Adipose tissue (tissue), 3 donors: ENCODE measurements around the gene KCTD2. TPM values are rescaled to one million over a fixed set of nuclear protein-coding genes. Genes with fewer than 3 reads are reported as not detected.
"Not testable (repeated sequence)": the region's sequence is repeated elsewhere in the genome, so short reads cannot be mapped to it uniquely, and the experiment has no call there.

Source experiments
- H3K27ac ChIP-seq: one replicate; pipeline ENCODE4 v1.5.1; 2013; ENCODE audit warnings: low read depth, low read length
- WGBS, 3 donors: extraction: QIAGEN DNeasy Blood & Tissue Kit; methylation state at CpG; one replicate each; pipeline ENCODE4 v1.1.7; 2013; 5-methylcytosine and 5-hydroxymethylcytosine counted together
- polyA plus RNA-seq, 3 donors: library from polyadenylated mRNA; stranded (reverse); fragments of 200-250 nt; gene quantifications; one replicate each; pipeline ENCODE4 v1.2.3, GENCODE V29; 2013
- donor health status: healthy with polysubstance abuse.
- donor health status: Bipolar disorder and iron deficiency.
- donor health status: healthy.

KCTD2 gene
- 10 to 100 TPM in 2 of 3 donors, 1 to 10 TPM in 1; 8.4 to 31.6 (median 23.7) TPM for polyA plus RNA-seq

GRCh38 chr17:75046407-75047289, at the start of gene KCTD2, which contains the start of gene ATP5PD:
Gene KCTD2, plus strand, starts transcription at chr17:75047225. Its CDS starts 26 bp downstream, at chr17:75047251.
Gene ATP5PD, minus strand, starts transcription at chr17:75046969. Its CDS starts 4,319 bp downstream, at chr17:75042650.
- 0 to 1% (median 1%) methylated on average over 71 to 72 of the region's 72 CpGs for WGBS, 3 donors
- peak within 1 kb of the TSS; percentile 82 for H3K27ac ChIP-seq

DNA sequence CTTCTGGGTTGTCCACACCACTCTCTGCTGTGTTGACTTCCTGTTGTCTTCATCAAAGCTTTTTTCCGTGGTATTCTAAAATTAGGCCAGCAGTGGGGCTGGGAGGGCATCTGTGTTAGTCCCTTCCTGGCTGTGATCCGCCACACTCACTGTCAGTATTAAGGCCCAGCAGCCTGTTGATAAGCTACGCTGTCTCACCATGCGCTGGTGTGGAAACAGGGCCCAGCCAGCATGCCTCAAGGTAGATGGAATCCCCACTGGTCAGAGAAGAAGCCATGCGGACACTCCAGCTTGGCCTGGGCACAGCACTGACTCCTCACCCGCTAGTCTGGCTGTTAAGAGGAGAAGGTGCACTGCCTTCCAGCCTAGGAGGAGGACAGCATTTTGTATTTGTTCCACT, 48.2 kb upstream of the KCTD2 start:
- 78 to 80% (median 80%) methylated on average over 6 of the region's 6 CpGs for WGBS, 3 donors
- no peak overlapping the region for H3K27ac ChIP-seq

- WGBS, 3 donors = 80 to 87% (median 84%) methylated on average over 4 of the region's 4 CpGs
- no peak overlapping the region for H3K27ac ChIP-seq
Observed at GRCh38 chr17:74999523-74999922, 47.5 kb upstream of the KCTD2 start.

- no peak overlapping the region for H3K27ac ChIP-seq
- 85 to 91% (median 86%) methylated on average over 15 of the region's 15 CpGs for WGBS, 3 donors
Observed at GRCh38 chr17:75001915-75002843, 44.8 kb upstream of the KCTD2 start.

DNA sequence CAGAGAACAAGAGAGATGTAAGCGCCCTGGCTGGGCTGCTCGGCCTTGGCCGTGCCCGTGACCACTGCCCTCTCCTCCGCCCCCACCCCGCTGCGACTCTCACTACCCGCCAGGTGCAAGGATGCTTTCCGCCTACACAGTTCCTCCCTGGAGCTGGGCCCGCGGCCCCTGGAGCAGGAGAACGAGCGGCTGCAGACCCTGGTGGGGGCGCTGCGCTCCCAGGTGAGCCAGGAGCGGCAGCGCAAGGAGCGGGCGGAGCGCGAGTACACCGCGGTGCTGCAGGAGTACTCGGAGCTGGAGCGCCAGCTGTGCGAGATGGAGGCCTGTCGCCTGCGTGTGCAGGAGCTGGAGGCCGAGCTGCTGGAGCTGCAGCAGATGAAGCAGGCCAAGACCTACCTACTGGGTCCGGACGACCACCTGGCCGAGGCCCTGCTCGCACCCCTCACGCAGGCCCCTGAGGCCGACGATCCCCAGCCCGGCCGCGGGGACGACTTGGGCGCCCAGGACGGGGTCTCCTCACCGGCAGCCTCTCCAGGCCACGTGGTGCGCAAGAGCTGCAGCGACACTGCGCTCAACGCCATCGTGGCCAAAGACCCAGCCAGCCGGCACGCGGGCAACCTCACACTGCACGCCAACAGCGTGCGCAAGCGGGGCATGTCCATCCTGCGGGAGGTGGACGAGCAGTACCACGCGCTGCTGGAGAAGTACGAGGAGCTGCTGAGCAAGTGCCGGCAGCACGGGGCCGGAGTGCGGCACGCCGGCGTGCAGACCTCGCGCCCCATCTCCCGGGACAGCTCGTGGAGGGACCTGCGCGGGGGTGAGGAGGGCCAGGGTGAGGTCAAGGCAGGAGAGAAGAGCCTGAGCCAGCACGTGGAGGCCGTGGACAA, 43.7 kb upstream of the KCTD2 start:
- H3K27ac ChIP-seq = no peak overlapping the region
- WGBS, 3 donors = 87 to 92% (median 90%) methylated on average over 74 to 76 of the region's 76 CpGs

DNA sequence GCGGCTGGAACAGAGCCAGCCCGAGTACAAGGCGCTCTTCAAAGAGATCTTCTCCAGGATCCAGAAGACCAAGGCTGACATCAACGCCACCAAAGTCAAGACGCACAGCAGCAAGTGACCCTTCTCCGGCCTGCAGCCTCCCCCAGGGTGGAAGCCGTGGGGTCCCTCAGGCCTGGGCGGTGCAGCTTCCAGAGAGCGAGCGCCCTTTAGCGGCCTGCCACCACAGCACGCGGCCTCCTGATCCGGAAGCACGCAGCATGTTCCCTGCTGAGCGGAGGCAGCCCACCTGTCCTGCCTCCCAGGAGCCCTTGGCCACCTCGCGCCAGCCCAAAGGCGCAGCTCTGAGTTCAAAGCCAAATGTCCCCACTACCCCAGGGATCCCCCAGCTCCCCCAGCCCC, 43.1 kb upstream of the KCTD2 start:
- 93 to 95% (median 94%) methylated on average over 19 of the region's 19 CpGs for WGBS, 3 donors
- no peak overlapping the region for H3K27ac ChIP-seq

- 97 to 98% (median 97%) methylated on average over 3 of the region's 3 CpGs for WGBS, 3 donors
- H3K27ac ChIP-seq = no peak overlapping the region
Observed at GRCh38 chr17:75004371-75004770, 42.7 kb upstream of the KCTD2 start.

- WGBS, 3 donors = 88 to 91% (median 89%) methylated on average over 8 of the region's 8 CpGs
- H3K27ac ChIP-seq = no peak overlapping the region
Observed at GRCh38 chr17:75005291-75005690, 41.7 kb upstream of the KCTD2 start.

DNA sequence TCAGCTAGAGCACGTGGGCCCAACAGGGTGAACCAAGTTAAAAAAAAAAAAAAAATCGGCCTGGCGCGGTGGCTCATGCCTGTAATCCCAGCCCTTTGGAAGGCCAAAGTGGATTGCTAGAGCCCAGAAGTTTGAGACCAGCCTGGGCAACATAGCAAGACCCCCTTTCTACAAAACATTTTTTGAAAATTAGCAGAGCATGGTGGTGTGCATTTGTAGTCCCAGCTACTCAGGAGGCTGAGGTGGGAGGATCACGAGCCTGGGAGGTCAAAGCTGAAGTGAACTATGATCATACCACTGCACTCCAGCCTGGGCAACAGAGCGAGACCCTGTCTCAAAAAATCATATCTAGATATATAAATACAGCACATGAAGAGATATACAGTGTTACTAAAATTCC, 40.9 kb upstream of the KCTD2 start:
- WGBS, 3 donors = 93 to 95% (median 93%) methylated on average over 6 of the region's 6 CpGs
- not testable (repeated sequence) for H3K27ac ChIP-seq

GRCh38 chr17:75006653-75007052, 40.4 kb upstream of the KCTD2 start:
- WGBS, 3 donors = 74 to 81% (median 79%) methylated on average over 5 of the region's 5 CpGs
- H3K27ac ChIP-seq = no peak overlapping the region

DNA sequence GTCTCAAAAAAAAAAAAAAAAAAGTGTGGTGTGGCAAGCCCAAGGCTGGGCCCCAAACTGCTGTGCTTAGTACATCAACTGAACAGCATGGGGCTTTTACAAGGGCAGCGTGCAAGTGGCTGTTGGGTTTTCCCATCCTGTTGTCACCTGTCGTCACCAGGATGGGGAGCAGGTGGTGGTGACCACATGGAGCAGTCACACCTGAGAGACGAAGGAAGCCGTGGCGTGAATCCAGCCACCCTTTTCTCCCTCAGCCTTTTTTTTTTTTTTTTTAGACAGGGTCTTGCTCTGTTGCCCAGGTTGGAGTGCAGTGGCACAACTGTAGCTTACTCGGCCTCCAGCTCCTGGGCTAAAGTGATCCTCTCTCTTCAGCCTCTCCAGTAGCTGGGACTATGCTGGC, 38.7 kb upstream of the KCTD2 start:
- no peak overlapping the region for H3K27ac ChIP-seq
- WGBS, 3 donors = 82 to 92% (median 91%) methylated on average over 6 of the region's 6 CpGs

DNA sequence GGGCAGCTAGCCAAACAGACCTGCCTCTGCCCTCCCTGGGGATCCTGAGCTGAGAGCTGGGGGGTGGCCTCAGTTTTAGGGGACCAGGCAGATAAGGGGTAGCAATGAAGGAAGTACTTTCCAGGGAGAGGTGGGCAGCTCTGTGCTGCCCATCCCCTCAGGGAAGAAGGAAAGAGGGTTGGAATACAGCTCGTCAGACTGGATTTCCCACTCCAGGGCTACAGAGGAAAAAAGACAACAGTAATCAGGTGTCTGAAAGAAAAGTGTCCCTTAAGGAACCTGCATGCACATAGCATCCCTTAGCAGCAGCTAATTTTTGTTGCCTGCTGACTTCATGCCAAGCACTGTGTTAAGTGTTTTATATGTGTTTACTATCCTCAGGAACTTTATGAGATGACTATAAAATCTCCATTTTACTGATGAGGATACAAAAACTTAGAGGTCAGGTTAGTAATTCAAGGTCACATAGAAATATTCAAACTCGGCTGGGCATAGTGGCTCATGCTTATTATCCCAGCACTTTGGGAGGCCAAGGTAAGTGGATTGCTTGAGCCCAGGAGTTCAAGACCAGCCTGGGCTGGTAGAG, 37.8 kb upstream of the KCTD2 start:
- no peak overlapping the region for H3K27ac ChIP-seq
- WGBS, 3 donors = 68 to 86% (median 79%) methylated on average over 2 of the region's 2 CpGs

- no peak overlapping the region for H3K27ac ChIP-seq
- WGBS, 3 donors = 56 to 67% (median 63%) methylated on average over 8 of the region's 8 CpGs
Observed at GRCh38 chr17:75010683-75011400, 36.2 kb upstream of the KCTD2 start.

GRCh38 chr17:75011401-75012095, 35.5 kb upstream of the KCTD2 start:
- 33 to 48% (median 36%) methylated on average over 13 of the region's 13 CpGs for WGBS, 3 donors
- no peak overlapping the region for H3K27ac ChIP-seq

DNA sequence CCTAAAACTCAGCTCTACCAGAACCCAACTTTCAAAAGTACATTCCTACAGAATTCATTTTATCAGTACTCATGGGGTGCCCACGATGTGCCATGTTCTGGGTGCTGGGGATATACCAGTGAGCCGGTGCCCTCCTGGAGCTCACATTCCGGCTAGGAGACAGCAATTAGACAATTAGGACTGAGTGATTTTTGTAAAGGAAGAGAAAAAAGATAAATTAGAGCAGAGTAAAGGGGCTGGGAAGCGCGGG, 35.0 kb upstream of the KCTD2 start:
- WGBS, 3 donors = 2 to 42% (median 27%) methylated on average over 5 of the region's 5 CpGs
- no peak overlapping the region for H3K27ac ChIP-seq

- WGBS, 3 donors = 0 to 2% (median 2%) methylated on average over 62 to 63 of the region's 63 CpGs
- H3K27ac ChIP-seq = no peak within 1 kb of the TSS
Observed at GRCh38 chr17:75012346-75013091, 34.5 kb upstream of the KCTD2 start, which contains the start of gene MRPL58. Gene MRPL58, plus strand, starts transcription at chr17:75012670. Its CDS starts 17 bp downstream, at chr17:75012687.
